A172 (cell line): Measurements from ENCODE around the gene ESR1. TPM values are rescaled to one million over a fixed set of nuclear protein-coding genes. Genes with fewer than 3 reads are reported as not detected.

Source experiments
- DNase-seq: peaks from one replicate; pipeline ENCODE4 v3.0.0-alpha.2; 2015; ENCODE audit warnings: low spot score
- total RNA-seq: library from RNA; depleted of rRNA; stranded (reverse); fragments of >200 nt; shearing (Covaris generic); gene quantifications from 2 replicates; pipeline ENCODE4 v1.2.3, GENCODE V29; 2014; rRNA removed

ESR1 gene
- total RNA-seq, result 0.02 TPM in 1 of 2 replicates, not detected in the other

DNA sequence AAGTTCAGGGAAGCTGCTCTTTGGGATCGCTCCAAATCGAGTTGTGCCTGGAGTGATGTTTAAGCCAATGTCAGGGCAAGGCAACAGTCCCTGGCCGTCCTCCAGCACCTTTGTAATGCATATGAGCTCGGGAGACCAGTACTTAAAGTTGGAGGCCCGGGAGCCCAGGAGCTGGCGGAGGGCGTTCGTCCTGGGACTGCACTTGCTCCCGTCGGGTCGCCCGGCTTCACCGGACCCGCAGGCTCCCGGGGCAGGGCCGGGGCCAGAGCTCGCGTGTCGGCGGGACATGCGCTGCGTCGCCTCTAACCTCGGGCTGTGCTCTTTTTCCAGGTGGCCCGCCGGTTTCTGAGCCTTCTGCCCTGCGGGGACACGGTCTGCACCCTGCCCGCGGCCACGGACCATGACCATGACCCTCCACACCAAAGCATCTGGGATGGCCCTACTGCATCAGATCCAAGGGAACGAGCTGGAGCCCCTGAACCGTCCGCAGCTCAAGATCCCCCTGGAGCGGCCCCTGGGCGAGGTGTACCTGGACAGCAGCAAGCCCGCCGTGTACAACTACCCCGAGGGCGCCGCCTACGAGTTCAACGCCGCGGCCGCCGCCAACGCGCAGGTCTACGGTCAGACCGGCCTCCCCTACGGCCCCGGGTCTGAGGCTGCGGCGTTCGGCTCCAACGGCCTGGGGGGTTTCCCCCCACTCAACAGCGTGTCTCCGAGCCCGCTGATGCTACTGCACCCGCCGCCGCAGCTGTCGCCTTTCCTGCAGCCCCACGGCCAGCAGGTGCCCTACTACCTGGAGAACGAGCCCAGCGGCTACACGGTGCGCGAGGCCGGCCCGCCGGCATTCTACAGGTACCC, at the start of gene ESR1:
ESR1 (plus strand) TSS at position 170 of the 858 bp plus-strand sequence; CDS start at position 401, 231 bp downstream.
- DNase-seq, result no peak

DNA sequence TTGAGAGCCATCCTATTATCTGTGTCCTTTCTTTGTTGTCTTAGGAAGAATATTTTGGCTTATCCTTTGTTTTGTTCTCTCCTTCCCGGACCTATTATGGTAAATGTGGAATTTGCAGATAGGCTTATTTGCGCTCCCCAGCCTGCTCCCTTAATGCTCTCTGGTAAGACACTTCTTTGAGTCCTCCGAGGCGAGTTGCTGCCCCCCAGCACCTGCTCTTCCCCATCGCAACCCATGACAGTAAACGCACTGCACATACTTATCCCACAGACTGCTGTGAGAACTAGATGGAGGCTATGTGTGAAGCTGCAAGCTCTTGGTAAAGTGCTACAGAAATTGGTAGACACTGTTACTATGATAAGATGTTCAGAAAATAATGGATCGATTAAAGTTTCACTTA, 47.0 kb upstream of the ESR1 start:
- DNase-seq, result no peak

DNA sequence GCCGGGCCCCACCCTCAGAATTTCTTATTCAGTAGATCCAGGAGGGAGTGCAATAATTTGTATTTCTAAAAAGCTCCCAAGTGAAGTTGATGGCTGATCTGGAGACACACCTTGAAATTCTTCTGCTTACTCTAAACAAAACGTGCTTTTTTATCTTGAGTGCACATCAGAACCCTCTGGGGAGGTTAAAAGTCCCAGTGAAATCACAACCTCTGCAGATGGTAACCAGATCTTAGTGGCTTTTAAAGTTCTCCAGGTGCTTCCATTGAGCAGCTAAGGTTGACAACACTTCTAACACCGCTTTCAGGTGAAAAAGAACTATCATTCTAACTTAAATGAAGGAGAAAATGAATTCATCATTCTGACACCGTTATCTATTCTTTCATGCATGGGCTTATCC, 45.6 kb upstream of the ESR1 start:
- no peak for DNase-seq

DNA sequence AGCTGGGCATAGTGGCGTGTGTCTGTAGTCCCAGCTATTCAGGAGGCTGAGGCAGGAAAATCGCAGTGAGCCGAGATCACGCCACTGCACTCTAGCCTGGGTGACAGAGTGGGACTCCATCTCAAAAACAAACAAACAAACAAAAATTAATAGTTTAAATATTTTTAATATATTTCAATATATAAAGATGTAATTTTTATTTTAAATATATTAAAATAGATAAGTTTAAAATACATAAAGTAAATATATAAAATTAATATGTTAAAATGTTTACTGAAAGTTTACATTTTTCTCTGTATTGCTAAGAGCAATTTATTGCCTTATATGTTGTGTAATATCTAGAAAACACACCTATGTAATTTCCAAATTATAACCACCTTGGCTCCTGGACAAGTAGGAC, 44.7 kb upstream of the ESR1 start:
- no peak for DNase-seq

DNA sequence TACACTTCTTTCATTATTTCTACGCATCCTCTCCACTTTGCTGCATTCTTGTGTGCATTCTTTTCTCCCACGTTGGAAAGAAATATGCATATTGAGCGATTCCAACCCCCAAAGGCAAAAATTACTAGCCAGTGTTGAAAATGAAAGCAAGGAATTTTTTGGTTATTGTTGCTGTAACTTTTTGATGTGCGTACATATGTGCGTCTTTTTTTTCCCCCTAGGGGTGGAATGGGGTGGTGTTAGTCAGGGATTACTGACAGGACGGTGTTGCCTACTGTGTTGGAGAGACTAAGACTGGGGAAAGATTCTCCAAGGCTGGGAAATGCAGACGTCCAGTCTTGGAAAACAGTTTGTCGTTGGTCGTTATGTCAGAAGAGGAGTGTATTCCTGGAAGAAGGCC, 44.2 kb upstream of the ESR1 start:
- DNase-seq, result no peak

DNA sequence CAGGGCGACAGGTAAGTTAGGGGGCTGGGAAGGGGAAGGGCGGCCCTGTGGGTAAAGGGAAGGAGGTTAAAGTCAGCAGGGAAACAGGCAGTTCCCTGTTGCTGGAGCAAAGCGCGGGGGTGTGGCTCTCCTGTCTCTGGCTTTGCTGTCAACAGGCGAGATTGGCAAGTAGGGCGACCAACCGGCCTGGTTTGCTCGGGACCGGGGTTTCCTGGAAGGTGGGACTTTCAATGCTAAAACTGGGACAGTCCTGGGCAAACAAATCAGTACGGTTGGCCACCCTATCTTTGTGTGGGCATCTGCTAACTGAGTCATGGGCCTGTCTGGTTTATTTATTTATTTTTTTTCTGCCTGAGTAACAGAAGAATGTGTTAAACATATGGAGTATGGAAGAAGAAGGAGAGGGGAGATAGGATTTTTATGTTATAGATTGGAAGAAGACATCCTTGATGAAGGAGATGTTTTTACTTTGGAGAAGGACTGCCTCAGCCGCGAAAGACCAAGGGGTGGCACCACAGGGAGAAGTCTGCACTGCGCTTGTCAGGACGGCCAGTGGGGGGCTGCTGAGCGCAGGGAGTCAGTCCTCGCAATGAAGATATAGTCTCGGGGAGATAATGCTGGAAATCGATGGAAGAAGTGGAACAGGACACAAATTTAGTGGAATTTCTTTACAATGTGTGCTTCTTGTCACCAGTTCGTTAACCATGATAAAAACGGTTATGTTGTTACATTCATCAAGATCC, 43.4 kb upstream of the ESR1 start:
- peak; percentile 8 for DNase-seq

DNA sequence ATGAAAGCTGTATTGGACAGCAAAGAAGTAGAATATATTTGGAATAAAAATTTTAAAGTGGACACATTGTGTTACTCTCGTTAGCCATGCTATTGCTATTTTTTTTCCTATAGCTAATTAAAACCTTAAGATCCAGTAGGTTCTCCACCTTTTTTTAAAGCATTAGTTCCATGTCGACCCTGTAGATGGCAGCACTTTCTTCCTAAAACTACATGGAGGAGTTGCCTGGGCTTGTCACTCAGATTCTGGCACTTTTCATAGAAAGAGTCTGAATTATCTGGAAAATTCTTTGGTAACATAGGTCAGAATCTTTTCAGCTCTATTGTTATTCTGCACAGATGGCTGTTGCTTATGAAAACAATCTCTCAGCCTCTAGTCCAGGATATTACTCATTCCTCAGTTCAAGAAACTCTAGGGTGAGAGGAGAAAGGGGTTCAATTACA, 42.0 kb upstream of the ESR1 start:
- peak; percentile 42 for DNase-seq

DNA sequence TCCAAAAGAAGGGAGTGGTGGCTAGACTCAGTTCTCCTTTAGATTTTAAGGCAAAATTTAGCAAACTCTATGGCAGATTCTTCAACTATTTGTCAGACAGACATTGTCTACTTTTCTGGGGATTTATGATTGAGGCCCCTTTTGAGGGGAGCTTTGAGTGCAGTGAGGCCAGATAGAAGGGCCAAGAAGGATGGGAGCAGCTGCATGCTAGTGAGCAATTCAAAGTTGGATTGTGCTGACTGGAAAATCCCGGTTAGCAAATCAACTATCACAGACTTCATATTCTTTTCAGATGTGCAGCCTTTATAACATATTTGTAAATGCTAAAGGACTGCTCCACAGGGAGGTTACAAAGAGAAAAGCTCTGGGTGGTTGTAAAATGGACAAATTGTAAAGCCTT, 35.0 kb upstream of the ESR1 start:
- no peak for DNase-seq

DNA sequence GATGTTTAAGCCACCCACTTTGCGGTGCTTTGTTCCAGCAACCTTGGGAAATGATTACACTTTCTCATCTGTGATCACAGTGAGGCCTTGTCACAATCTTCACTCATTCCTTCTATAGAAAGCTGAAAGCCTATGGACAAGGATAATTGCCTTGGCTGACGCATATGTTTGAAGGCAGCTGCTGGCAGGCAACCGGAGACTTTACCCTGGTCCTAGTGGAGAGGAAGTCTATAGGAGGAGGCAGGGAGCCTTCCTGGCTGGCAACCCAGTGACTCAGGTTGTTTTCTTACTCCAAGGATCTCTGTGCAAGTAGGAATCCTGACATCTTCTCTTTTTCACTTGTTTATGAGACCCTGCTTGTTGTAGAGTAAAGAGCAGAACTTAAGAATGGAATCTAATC, 34.1 kb upstream of the ESR1 start:
- DNase-seq, result no peak

DNA sequence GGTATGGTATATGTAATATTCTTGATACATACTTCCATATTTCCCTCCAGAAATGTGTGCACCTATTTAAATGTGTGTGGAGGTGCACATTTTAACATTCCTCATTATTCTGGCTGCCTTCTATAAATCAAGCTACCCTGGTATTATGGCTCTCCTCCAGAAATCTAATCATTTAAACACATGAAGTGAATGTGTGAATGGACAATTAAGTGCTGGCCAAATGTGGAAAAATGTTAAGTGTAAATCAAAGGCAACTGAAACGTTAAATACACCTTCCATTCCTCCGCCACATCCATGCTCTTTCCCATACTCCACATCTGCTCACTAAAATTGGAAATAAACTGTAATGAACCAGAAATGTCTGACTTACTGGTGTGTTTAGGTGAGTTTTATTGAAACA, 24.9 kb upstream of the ESR1 start:
- DNase-seq, result no peak

DNA sequence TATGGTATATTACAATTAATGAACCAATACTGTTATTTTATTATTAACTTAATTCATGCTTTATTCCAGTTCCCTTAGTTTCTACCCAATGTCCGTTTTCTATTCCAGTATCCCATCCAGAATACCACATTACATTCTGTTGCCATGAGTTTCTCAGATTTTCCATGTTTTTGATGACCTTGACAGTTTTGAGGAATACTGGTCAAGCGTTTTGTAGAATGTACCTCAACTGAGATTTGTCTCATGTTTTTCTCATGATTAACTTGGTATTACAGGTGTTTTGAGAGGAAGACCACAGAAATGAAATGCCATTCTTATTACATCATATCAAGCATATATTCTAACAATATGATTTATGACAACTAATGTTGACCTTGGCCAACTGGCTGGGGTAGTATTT, 23.8 kb upstream of the ESR1 start:
- no peak for DNase-seq

DNA sequence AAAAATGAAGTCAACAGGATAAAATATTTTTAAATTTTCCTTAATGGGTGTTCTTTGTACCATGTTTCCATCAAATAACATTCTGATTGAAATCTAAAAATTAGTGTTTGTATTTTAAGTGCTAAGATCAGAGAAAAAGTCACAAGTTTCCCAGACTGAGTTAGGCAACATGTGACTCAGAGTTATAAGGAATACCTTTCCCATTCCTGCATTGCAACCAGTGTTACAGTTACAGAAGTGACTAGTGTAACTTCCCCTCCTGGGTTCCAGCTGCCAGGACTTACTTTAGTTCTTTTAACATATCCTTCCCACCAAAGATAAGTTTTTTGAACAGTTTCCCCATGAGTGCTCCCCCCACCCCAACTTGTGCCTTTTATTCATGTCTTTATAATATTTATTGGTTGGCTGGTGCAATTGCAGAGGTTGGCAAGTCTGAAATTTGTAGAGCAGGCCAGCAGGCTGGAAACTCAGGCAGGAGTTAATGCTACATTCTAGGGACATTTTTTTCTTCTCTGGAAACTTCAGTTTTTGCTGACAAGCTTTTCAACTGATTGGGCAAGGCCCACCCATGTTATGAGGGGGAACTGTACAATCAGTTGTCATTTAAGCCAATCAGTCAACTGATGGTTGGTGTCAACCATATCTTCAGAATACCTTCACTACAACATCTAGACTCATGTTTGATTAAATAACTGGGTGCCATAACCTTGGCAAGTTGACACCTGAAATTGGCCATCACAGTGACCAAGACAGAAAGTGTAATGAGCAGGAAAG, 22.9 kb upstream of the ESR1 start:
- DNase-seq, result no peak

DNA sequence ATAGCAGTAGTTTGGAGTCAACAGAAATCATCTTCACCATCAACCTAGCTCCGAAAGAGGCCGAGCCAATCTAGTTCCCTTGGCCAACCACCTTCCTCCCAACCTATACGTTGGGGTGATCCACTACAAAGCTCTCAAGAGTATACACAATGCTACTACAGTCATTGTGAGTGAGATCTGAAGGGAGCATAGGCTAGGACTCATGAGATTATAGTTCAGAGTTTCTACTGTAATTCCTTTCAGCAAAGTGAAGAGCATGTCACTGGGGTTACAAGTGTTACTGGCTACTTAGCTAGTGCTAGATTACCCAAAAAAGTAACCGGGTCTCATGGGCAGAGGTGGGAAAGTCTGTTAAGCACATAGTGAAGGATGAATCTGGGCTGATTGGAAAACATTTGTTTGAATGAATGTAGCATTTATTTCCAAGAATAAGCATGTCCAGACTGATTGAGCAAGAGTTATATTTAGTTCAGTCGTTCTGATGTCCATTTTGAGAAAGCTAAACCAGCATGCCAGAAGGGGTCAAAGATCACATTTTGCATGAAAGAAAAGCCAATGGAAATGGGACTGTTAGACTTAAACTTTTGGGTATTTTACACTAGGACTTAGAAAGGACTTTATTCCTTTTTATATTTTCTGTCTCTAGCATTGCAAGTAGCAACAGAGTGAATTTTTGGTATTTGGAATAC, 10.5 kb upstream of the ESR1 start:
- no peak for DNase-seq

DNA sequence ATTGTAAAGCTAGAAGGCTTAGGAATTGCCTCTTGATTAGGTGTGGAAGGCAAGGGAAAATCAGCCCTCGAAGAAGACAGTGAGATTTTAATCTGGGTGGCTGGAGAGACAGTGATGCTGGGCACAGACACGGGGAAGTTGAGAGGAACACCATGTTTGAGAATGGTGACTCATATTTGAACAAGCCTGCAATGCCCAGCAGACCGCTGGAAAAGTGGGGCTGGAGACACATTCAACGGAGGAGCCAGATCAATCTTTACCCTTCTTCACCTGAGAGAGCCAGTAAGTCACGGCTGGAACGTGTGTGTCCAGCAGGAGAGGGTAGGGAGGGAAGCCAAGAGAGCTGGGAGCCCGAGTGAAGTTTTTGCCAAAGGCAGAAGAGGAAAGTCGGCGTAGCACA, 3.7 kb upstream of the ESR1 start:
- DNase-seq, result no peak

DNA sequence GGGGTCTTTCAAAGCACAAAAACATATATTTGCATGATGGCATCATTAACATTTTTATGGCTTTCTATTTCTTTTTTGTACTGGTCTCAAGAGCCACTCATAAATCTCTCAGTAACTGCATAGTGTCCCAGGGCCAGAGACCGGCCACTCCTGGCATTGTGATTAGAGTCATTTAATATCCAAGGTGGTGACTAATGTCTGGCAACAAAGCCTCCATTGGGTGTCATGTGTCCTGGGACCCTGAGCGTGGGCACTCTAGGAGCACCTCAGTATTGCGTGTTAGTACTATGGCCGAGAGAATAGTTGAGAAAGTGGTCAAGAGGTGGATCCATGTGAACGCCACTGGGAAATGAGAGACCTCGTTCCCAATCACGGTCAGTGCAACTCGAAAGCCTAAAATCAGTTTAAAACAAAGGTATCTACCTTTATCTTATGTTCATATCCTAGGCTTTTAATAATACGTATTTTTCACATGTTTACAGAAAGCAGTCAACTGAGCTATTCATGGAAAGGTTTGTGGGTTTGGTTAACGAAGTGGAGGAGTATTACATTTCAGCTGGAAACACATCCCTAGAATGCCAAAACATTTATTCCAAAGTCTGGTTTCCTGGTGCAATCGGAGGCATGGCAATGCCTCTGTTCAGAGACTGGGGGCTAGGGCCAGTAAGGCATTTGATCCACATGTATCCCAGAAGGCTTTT, 2.7 kb upstream of the ESR1 start:
- DNase-seq, result no peak

DNA sequence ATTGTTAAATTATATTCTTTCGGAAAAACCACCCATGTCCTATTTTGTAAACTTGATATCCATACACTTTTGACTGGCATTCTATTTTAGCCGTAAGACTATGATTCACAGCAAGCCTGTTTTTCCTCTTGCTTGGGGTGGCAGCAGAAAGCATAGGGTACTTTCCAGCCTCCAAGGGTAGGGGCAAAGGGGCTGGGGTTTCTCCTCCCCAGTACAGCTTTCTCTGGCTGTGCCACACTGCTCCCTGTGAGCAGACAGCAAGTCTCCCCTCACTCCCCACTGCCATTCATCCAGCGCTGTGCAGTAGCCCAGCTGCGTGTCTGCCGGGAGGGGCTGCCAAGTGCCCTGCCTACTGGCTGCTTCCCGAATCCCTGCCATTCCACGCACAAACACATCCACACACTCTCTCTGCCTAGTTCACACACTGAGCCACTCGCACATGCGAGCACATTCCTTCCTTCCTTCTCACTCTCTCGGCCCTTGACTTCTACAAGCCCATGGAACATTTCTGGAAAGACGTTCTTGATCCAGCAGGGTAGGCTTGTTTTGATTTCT, 2.1 kb upstream of the ESR1 start:
- no peak for DNase-seq

DNA sequence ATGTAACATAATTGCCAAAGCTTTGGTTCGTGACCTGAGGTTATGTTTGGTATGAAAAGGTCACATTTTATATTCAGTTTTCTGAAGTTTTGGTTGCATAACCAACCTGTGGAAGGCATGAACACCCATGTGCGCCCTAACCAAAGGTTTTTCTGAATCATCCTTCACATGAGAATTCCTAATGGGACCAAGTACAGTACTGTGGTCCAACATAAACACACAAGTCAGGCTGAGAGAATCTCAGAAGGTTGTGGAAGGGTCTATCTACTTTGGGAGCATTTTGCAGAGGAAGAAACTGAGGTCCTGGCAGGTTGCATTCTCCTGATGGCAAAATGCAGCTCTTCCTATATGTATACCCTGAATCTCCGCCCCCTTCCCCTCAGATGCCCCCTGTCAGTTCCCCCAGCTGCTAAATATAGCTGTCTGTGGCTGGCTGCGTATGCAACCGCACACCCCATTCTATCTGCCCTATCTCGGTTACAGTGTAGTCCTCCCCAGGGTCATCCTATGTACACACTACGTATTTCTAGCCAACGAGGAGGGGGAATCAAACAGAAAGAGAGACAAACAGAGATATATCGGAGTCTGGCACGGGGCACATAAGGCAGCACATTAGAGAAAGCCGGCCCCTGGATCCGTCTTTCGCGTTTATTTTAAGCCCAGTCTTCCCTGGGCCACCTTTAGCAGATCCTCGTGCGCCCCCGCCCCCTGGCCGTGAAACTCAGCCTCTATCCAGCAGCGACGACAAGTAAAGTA, 547 bp upstream of the ESR1 start:
- DNase-seq, result no peak

DNA sequence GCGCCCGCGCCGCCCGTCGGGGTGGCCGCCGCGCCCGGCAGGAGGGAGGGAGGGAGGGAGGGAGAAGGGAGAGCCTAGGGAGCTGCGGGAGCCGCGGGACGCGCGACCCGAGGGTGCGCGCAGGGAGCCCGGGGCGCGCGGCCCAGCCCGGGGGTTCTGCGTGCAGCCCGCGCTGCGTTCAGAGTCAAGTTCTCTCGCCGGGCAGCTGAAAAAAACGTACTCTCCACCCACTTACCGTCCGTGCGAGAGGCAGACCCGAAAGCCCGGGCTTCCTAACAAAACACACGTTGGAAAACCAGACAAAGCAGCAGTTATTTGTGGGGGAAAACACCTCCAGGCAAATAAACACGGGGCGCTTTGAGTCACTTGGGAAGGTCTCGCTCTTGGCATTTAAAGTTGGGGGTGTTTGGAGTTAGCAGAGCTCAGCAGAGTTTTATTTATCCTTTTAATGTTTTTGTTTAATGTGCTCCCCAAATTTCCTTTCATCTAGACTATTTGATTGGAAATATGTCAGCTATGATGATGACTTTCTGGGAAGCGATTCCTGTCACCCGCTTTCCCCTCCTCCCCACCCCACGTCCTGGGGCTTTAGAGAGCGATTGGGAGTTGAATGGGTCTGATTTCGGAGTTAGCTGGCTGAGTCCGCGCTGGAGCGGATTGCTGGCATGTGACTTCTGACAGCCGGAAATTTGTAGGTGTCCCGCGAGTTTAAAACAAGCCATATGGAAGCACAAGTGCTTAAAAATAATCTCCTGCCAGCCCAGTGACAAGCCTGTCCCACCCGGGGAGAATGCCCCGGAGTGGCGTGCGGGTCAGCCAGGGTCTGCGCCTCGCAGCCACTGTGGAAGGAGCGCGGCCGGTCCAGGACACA, 1.1 kb downstream of the ESR1 start:
- no peak for DNase-seq

DNA sequence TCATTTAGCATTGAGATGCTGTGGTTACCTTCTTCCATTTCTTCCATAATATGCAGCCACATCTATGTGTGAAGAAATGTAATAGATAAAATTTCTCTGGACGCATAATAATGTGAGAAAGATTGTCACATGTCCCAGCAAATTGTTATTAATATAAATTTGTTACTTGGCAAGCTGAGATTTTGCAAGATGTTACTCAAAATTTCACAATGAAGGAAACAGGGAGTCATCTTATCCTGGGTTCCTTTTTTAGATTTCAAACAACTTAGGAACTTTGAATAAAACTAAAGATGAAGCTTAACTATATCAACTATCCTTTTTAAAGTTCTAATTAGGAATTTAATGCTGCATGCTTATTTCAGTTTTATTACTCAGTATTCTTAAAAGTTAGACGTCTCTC, 3.6 kb downstream of the ESR1 start:
- no peak for DNase-seq
